Neural cell (in vitro differentiated cells): ENCODE results near the gene RFT1. TPM values are rescaled to one million over a fixed set of nuclear protein-coding genes. Genes with fewer than 3 reads are reported as not detected.

ENCODE experiments used
- H2AFZ ChIP-seq: fragments of 200-600, 300-800 bp; sonication (generic), shearing (Covaris generic); 2 replicates; pipeline ENCODE4 v1.6.0; 2014; ENCODE audit warnings: low read depth, mild to moderate bottlenecking, antibody characterized with exemption, low read length, moderate library complexity
- H3F3A ChIP-seq: fragments of 200-600 bp; shearing (Covaris generic); 2 replicates; pipeline ENCODE4 v1.6.1; 2016; ENCODE audit warnings: mild to moderate bottlenecking, moderate library complexity, mixed read lengths, antibody characterized with exemption, low read length; ENCODE audit not compliant: insufficient read depth, poor library complexity, severe bottlenecking
- H3K27ac ChIP-seq: fragments of 200-600, 300-800 bp; sonication (generic), shearing (Covaris generic); 2 replicates; pipeline ENCODE4 v1.5.1; 2014; ENCODE audit warnings: mild to moderate bottlenecking, low read length, moderate library complexity
- H3K27me3 ChIP-seq: fragments of 300-800, 200-600 bp; sonication (generic), shearing (Covaris generic); 2 replicates; pipeline ENCODE4 v1.6.0; 2014; ENCODE audit warnings: mild to moderate bottlenecking, low read depth, low read length, moderate library complexity; ENCODE audit not compliant: insufficient read depth
- H3K36me3 ChIP-seq: fragments of 300-800, 200-600 bp; sonication (generic), shearing (Covaris generic); 2 replicates; pipeline ENCODE4 v1.5.1; 2014; ENCODE audit warnings: mild to moderate bottlenecking, antibody characterized with exemption, low read length, moderate library complexity; ENCODE audit not compliant: insufficient read depth
- H3K4me2 ChIP-seq: fragments of 300-800, 200-600 bp; sonication (generic), shearing (Covaris generic); 2 replicates; pipeline ENCODE4 v1.6.0; 2014; ENCODE audit warnings: mild to moderate bottlenecking, low read length
- H3K4me3 ChIP-seq: fragments of 300-800, 200-600 bp; sonication (generic), shearing (Covaris generic); 2 replicates; pipeline ENCODE4 v1.5.1; 2014; ENCODE audit warnings: mild to moderate bottlenecking, low read length, moderate library complexity
- H3K79me2 ChIP-seq: fragments of 200-600 bp; shearing (Covaris generic); replicated peaks from 2 replicates; pipeline ENCODE4 v1.6.0; 2014; ENCODE audit warnings: mild to moderate bottlenecking, low read length, moderate library complexity; ENCODE audit not compliant: insufficient read depth
- H3K9ac ChIP-seq: fragments of 300-800, 200-600 bp; sonication (generic), shearing (Covaris generic); 2 replicates; pipeline ENCODE4 v1.6.1; 2016; ENCODE audit warnings: mild to moderate bottlenecking, low read length, mixed read lengths
- H3K9me2 ChIP-seq: fragments of 200-600 bp; shearing (Covaris generic); 2 replicates; pipeline ENCODE4 v1.6.1; 2016; ENCODE audit warnings: mild to moderate bottlenecking, low read length, mixed read lengths; ENCODE audit not compliant: insufficient read depth
- H3K9me3 ChIP-seq: fragments of 200-600, 300-800 bp; sonication (generic), shearing (Covaris generic); 2 replicates; pipeline ENCODE4 v1.6.1; 2016; ENCODE audit warnings: mild to moderate bottlenecking, mixed run types, low read length, moderate library complexity, mixed read lengths
- H4K20me1 ChIP-seq: fragments of 200-600 bp; shearing (Covaris generic); 2 replicates; pipeline ENCODE4 v1.6.1; 2016; ENCODE audit warnings: mild to moderate bottlenecking, mixed run types; ENCODE audit not compliant: insufficient read depth
- CTCF ChIP-seq: fragments of 450-650 bp; IDR thresholded peaks from 2 replicates; pipeline ENCODE4 v1.5.1; 2014; ENCODE audit warnings: antibody characterized with exemption, mild to moderate bottlenecking, moderate library complexity; ENCODE audit not compliant: poor library complexity, severe bottlenecking
- EP300 ChIP-seq: fragments of 450-650 bp; conservative IDR thresholded peaks from 2 replicates; pipeline ENCODE4 v1.6.1; 2014; ENCODE audit warnings: antibody characterized with exemption, mild to moderate bottlenecking, moderate library complexity; ENCODE audit not compliant: poor library complexity, severe bottlenecking
- EZH2 ChIP-seq: fragments of 200-600, 300-800 bp; shearing (Covaris generic), sonication (generic); IDR thresholded peaks from 2 replicates; pipeline ENCODE4 v1.6.1; 2014; ENCODE audit warnings: antibody characterized with exemption, low read length, borderline replicate concordance, mild to moderate bottlenecking; ENCODE audit not compliant: insufficient read depth, poor library complexity, severe bottlenecking
- MXI1 ChIP-seq: fragments of 450-650 bp; conservative IDR thresholded peaks from 2 replicates; pipeline ENCODE4 v1.6.1; 2014; ENCODE audit warnings: antibody characterized with exemption, mild to moderate bottlenecking; ENCODE audit not compliant: poor library complexity, severe bottlenecking
- POLR2AphosphoS5 ChIP-seq: IDR thresholded peaks from 2 replicates; pipeline ENCODE4 v1.6.1; 2012
- RAD21 ChIP-seq: fragments of 450-650 bp; conservative IDR thresholded peaks from 2 replicates; pipeline ENCODE4 v1.6.1; 2014; ENCODE audit warnings: antibody characterized with exemption, mild to moderate bottlenecking, moderate library complexity
- REST ChIP-seq: IDR thresholded peaks from 2 replicates; pipeline ENCODE4 v1.6.1; 2012; ENCODE audit warnings: borderline replicate concordance
- SMC3 ChIP-seq: fragments of 450-650 bp; conservative IDR thresholded peaks from 2 replicates; pipeline ENCODE4 v1.6.1; 2014; ENCODE audit warnings: antibody characterized with exemption, mild to moderate bottlenecking, moderate library complexity; ENCODE audit not compliant: poor library complexity
- TAF1 ChIP-seq: IDR thresholded peaks from 2 replicates; pipeline ENCODE4 v1.6.1; 2012; ENCODE audit warnings: low read depth
- polyA plus RNA-seq: library from polyadenylated mRNA; depleted of rRNA; stranded (reverse); fragments of >200 nt; gene quantifications from 2 replicates; pipeline ENCODE4 v1.2.3, GENCODE V29; 2014

The RFT1 gene
- polyA plus RNA-seq, 1 donor from 2014 or later = 6.1 TPM

GRCh38 chr3:53174346-53175250 lies 44.4 kb upstream of the RFT1 start:
- Histone ChIP-seq H3F3A (no peaks in the 10 kb centered on the region), H3K9me2 (no peaks in the 10 kb centered on the region), H3K36me3 (no peaks in the 10 kb centered on the region), H3K79me2 (no peaks in the 10 kb centered on the region), H3K27me3 (no peaks in the 10 kb centered on the region), H3K4me3 (no peak overlapping the region), H3K4me2 (no peak overlapping the region), H3K9ac (no peak overlapping the region), H4K20me1 (no peaks in the 10 kb centered on the region), H3K27ac (no peak overlapping the region), H3K9me3 (no peaks in the 10 kb centered on the region), H2AFZ (no peak overlapping the region)
- TF ChIP-seq CTCF (no peak), RAD21 (no peak), REST (no peak), POLR2AphosphoS5 (no peak), EZH2 (no peak), TAF1 (no peak), MXI1 (no peak), EP300 (no peak), SMC3 (no peak)

GRCh38 chr3:53173107-53173506 lies 42.9 kb upstream of the RFT1 start:
- Histone ChIP-seq H3K9me3 (no peaks in the 10 kb centered on the region), H3K27ac (no peak overlapping the region), H3K27me3 (no peaks in the 10 kb centered on the region), H2AFZ (no peak overlapping the region), H3K4me2 (no peak overlapping the region), H3K4me3 (no peak overlapping the region), H3K9ac (no peak overlapping the region), H3K9me2 (no peaks in the 10 kb centered on the region), H4K20me1 (no peaks in the 10 kb centered on the region), H3K36me3 (no peaks in the 10 kb centered on the region), H3K79me2 (no peaks in the 10 kb centered on the region), H3F3A (no peaks in the 10 kb centered on the region)
- TF ChIP-seq RAD21 (no peak), POLR2AphosphoS5 (no peak), MXI1 (no peak), EZH2 (no peak), SMC3 (no peak), REST (no peak), TAF1 (no peak), CTCF (no peak), EP300 (no peak)
